ENCODE measurements around the gene PLA2G2F.
A peak's percentile ranks its signal among the peaks of the same experiment; 100 is the strongest.

The PLA2G2F gene

DNA sequence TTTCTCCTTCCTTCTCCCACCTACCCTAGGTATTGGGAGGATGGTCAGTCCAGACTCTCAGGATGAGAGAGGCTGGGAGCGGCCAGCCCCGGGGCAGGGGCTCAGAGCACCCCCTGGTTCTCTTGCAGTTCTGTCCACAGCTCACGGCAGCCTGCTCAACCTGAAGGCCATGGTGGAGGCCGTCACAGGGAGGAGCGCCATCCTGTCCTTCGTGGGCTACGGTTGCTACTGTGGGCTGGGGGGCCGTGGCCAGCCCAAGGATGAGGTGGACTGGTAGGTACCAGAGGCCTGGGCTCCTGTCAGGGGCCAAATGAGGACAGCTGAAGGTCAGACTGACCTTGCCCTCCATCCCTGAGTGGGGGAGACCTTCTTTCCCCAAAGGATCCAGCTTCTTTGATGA lies 4.2 kb downstream of the PLA2G2F start:
- DNase-seq, result no peak

- no peak for DNase-seq
These were observed 4.8 kb downstream of the PLA2G2F start for GRCh38 chr1:20143734-20144565.

DNA sequence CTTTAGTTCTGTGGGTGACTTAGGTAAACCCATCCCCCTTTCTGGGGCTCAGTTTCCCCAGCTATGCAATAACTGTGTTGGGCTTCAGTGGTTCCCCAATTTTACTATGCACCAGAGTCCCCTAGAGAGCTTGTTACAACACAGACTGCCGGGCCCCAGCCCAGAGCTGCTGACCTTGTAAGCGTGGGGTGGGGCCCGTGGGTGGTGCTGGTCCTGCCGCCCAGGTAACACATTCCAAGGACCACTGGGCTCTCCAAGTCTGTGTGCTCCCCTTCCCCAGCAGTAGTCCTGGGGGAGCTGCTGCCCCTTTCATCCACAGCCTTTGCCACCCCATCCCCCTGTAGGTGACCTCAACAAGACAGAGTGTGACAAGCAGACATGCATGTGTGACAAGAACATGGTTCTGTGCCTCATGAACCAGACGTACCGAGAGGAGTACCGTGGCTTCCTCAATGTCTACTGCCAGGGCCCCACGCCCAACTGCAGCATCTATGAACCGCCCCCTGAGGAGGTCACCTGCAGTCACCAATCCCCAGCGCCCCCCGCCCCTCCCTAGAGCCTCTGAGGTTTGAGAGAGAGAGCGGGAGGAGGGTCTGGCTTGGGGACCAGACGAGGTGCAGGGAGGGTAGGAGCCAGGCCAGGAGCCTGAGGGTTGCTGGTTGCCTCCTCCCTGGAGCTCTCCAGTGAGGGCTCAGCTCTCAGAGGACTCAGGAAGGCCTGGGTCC lies 8.9 kb downstream of the PLA2G2F start:
- DNase-seq, result no peak

DNA sequence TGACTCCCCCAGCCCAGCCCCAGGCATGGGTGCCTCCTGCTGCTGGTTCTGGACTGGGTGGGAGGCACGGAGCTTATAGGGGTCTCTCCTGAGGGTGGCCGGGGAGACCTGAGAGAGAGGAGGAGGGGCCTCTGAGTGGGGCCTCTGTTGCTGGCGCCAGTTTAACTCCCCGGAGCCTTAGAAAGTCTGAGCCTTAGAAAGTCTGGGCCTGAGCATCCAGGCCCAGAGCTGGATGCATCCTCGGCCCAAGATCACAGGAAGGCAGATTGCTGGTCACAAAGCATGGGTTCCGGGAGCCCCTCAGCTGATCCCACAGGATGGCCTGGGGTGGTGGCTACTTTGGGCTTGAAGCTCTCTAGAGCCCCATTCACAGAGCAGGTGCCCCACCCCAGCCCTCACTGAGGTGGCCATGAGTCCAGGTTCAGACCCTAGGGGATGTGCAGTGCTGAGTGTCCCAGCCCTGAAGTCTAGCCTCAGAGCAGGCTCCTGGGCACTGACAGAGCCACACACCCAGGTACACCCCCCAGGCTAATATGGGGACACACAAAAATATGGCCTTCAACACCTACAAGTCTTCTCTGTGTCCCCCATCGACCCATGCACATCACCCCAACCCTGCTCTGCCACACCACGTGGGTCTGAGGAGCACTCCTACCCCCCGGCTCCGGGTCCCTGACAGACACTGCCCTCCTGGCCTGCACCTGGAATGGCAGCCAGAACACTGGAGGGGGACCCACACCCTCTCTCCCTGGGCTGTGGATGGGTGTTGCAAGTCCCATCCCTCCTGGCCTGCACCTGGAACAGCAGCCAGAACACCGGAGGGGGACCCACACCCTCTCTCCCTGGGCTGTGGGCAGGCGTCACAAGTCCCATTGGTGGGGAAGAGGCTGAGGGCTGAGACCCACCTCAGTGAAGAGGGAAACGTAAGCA lies 9.7 kb downstream of the PLA2G2F start:
- no peak for DNase-seq

DNA sequence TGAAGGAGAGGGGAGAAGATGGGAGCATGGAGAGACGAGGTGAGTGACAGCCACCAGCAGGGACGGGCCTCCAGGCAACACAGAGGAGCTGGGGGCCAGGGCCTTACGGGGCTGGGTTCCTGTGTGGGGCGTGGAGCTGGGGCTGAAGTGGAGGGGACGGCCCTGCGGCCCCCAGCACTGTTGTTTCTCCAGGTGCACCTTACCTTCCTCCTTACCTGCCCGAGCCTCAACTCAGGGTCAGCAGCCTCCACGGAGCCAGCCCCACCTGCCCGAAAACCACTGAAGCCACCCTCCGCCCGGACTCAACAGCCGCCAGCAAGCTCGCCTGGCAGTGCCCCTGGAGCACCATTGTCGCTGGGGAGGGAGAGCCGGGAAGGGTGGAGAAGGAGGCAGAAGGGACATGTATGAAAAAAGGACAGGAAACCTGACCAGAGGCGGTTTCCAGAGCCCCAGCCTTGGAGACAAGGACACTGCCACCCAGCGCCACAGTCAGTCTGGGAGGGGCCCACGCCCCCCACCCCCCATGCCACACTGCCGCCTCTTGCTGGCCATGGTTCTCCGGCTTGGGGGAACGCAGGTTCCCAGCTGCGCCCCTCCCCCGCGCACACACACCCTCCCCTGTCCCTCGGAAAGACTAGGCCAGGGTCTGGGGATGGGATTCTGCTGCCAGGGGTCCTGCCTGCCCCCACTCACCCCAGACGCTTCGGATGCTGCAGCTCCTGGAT lies 10.6 kb downstream of the PLA2G2F start:
- no peak for DNase-seq

DNA sequence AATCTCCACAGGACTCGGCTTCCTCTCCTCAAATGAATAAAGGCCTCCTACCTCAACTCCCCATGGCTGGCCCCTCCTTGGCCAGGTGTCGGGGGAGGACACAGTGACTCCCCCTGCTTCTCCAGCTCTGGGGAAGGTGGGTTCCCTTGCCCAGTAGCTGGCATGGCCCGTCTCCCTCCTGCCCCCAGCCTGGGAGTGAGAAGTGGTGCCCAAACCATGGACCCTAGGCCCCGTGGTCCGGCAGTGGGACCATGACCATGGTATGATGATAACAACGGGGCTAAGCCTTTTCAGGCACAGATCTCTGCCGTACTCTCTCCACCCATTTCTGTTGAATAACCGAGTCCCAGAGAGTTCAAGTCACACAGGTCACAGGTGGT lies 11.2 kb downstream of the PLA2G2F start:
- no peak for DNase-seq

DNA sequence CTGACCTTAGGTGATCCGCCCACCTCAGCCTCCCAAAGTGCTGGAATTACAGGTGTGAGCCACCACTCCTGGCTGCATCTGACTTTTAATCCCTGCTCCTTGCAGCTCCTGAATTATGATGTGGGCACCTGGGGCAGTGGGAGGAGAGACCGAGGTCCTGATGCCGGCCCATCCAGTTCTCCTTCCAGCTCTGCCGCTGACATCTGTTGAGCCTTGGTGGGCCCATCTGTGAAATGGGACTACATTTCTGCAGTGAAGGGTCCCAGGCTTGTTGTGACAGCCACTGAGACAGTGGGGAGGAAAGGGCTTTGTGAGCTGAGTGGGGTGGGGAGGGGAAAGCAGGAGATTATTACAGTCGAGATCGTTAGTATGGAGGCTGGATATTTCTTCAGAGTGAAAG lies 11.8 kb downstream of the PLA2G2F start:
- DNase-seq, result no peak

DNA sequence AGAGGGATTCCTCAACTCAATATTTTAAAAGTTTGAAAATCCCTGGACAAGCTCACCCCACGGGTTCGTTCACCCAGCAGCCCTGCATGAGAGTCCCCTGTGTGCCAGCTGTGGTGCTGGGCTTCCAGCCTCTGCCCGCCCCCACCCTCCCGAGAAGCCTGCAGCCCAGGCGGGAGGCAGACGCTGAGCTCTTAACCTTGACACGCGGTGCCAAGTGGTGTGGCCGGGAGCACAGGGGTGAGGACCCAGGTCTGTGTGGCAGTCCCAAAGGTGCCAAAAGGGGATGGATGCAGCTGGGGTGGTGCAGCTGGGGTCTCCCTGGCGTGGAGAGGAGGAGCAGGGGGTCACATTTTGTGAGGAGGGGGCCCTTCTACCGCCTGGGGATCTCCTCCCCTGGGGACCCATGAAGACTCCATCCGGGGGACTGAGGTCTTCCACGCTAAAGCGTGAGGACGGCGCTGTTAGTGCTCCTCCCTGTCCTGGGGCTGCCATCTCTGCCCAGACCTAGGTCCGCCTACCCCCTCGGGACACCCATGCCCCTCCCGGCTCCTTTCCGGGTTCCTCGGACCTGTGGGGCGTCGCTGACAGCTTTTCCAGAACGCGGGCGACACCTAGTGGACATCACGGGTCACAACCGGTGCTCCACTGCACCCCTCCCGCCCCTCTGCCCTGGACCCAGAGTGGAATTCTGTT lies 12.9 kb downstream of the PLA2G2F start:
- DNase-seq, result peak; percentile 37 to 80

DNA sequence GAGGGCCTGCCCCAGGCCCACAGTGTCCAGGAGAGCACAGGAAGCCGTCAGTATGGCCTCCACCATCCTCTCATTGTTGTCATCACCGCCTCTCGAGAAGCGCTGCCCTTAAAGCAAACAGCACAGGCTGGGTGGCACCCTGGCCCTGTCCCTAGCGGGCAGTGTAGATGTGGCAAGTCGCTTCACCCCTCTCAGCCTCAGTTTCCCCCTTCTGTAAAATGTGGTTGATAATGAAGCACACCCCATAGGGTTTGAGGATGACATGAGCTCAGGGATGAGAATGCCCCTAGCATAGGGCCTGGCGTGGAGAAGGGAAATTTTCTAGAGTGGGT lies 13.4 kb downstream of the PLA2G2F start:
- no peak for DNase-seq

DNA sequence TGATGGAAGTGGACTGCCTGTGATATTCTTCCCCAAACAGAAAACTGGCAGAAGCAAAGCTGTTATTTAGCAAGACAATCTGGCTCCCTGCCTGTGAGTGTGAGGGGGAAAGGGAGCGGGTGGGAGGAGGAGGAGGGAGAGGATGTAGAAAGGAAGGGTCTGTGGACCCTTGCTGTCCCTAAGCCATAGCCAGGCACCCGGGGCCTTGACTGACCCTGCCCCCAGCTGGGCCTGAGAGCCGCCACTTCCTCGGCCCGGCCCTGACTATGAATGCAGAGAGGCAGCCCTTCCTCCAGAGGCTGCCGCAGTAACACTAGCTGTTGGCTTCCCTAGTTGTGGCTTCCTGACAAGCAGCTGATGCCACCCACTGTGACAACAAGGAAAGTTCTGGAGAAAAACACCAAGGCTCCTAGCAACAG lies 13.9 kb downstream of the PLA2G2F start:
- peak; percentile 13 to 49 for DNase-seq

DNA sequence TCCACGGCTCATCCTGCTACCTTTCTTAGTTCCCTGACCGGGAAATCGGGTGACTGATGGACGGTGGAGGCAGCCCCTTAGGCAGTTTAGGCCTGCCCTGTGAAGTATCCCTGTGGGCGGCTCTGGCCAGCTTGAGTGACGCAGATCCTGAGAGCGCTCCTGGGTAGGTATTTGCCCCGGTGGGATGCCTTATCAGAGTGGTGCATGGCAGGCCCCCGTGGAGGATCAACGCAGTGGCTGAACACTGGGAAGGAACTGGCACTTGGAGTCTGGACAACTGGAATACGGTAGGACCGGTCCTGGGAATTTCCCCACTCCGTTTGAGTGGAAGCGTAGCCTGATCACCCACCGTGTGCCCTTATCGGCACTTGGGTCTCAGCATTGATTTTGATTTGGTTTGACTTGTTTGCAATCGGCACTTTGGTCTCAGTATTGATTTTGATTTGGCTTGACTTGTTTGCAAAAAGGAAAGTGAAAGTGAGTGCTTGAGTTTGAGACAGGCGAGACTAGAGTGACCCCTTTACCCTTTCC lies 15.2 kb downstream of the PLA2G2F start:
- DNase-seq, result no peak

GRCh38 chr1:20158358-20159070 lies 19.4 kb downstream of the PLA2G2F start:
- DNase-seq, result no peak

DNA sequence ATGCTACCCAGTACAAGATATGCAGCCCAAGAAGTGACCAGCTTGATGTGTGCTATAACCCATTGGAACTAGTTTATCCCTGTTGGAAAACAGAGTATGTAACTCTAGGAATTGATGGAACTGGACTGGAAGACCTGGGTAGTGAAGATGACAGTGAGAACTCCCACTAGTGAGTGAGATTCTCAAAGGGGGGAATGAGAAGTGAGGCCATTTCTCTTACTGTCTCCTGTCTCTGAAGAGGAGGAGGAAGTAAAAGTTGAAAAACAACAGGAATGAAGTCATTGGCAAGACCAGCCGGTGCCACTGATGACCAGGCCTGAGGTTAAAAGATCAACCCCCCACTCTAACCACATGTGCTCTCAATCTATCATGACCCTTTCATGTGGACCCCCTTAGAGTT lies 20.9 kb downstream of the PLA2G2F start:
- DNase-seq, result no peak

- peak in 1 of 2 donors; percentile 7 for DNase-seq
These were observed 25.6 kb downstream of the PLA2G2F start for GRCh38 chr1:20164694-20165202.

DNA sequence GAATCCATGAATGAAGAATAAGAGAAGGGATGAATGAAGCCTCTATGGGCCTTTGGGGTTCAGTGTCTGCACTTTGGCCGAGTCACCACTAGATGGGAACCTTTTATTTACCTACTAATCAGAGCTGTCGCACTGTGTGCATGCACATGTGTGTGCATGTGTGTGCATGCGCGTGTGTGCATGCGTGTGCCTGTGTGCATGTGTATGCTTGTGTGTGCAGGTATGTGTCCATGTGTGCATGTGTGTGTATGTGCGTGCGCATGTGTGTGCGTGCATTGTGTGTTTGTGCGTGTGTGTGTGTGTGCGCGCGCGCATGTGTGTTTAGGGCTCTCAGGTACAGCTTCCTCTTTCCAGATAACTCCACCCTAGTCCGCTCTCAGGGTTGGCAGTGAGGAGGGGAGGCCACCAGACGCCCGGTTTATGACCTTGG lies 26.4 kb downstream of the PLA2G2F start:
- no peak for DNase-seq

DNA sequence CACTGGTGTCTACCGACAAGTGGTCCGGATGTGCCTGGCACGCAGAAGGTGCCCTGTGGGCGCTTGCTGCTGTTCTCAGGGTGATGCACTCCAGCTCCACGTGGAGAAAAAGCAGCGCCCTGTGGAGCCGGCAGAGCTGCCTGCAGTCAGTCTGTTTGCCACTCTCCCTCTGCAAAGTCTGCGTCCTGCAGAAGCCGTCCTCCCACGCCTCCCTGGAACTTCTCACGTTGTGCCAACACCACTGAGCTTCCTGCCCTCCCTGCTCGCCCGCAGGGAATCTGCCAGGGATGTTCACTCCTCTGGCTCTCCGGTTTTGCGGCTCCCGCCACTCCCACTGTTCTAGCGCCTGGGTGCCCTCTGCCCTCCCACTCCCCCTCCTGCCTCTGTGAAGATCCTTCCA lies 26.9 kb downstream of the PLA2G2F start:
- DNase-seq, result no peak

DNA sequence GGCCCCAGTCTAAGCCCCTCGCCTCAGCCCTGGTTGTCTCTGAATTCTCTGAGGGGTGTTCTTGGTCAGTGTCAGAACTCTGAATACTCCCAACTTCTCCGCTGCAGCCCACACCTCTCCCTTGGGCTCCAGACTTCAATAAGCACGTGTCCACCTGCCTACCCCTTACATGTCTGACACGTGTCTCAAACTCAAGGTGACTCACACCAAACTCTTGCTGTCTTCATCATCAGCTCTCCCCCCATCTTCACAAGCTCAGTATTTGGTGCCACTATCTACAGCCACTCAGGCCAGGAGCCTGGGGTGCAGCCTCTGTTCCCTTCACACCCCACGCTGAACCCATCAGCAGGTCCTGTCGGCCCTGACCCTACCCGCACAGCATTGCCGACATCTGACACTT lies 28.0 kb downstream of the PLA2G2F start:
- no peak for DNase-seq

DNA sequence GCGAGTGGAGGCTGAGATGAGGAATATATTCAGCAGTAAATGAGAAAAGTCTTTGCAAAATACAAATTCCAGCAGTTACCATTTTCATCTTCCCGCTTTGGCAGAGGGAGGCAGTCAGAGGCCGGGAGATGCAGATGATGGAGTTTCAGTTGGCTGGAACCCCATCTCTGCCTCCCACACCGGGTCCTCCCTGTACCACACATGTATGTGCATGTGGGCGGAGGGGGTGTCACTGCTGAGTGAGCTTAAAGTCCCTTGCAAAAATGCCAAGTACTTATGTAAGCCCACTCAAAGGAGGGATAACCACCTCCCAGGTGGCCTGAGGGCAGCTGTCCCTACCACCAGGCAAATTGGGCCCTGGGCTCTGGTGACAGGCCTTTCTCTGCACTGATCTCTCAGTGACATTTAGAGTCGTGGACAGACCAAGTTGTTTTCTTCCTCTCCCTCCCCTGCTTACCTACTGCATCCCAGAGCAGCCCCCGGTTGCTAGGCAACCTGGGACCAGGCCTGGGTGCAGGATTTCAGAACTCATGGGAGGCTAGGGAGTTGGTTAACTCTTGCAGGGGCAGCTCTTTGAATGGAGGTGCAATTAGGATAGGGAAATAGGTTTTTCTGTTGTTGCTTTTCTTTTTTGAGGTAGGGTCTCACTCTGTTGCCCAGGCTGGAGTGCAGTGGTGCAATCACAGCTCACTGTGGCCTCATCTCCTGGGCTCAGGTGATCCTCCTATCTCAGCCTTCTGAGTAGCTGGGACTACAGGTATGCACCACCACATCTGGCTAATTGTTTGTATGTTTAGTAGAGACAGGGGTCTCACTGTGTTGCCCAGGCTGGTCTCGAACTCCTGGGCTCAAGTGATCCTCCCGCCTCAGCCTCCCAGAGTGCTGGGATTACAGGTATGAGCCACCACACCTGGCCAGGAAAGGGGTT lies 29.7 kb downstream of the PLA2G2F start:
- DNase-seq, result no peak

- no peak for DNase-seq
These were observed 30.8 kb downstream of the PLA2G2F start for GRCh38 chr1:20169932-20170331.
